Globus pallidus (tissue), 1 donor: Measurements from ENCODE around the gene PPP1R15B.
A peak's percentile ranks its signal among the peaks of the same experiment; 100 is the strongest.

ENCODE experiments used
- DNase-seq: peaks from one replicate; pipeline ENCODE4 v3.0.0-alpha.2; 2015; ENCODE audit warnings: low spot score

The PPP1R15B gene

GRCh38 chr1:204367193-204367858 lies 44.3 kb downstream of the PPP1R15B start:
- DNase-seq: no peak

- no peak for DNase-seq
These were observed 44.9 kb downstream of the PPP1R15B start for GRCh38 chr1:204366759-204367158.

DNA sequence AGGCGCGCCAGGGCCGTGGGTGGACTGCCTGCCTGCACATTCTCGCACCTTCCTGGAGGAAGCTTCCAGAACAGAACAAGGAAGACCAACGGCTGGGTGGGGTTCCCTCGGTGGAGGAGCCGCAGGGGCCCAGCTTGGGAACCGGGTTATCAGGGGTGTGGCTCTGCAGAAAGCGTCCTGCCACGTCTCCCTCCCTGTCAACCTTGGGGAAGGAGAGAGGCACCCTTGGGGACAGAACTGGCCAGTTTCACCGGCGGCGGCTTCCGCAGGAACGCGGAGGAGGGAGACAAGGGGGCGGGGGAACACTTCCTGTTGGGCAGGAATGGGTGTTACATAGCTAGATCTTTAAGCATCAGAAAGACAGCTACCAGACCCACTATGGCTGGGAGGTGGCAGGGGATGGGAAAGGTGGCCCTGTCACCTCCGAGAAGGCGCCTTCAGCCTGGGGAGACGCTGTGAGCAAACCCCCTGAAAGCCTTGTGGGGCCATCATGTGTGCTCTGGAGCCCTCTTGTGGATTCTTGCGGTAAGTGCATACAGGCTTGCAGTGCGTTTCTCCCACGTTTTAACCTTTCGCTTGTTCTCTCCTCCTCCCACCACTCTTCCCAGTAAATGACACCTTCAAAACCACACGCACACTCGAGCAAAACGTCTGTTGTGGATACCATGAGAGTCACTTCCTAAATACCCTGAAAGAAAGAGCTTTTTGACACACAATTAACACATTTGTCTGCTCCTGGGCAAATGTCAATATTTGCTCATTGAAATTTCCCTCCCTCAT lies 48.1 kb downstream of the PPP1R15B start:
- DNase-seq: peak; percentile 77

DNA sequence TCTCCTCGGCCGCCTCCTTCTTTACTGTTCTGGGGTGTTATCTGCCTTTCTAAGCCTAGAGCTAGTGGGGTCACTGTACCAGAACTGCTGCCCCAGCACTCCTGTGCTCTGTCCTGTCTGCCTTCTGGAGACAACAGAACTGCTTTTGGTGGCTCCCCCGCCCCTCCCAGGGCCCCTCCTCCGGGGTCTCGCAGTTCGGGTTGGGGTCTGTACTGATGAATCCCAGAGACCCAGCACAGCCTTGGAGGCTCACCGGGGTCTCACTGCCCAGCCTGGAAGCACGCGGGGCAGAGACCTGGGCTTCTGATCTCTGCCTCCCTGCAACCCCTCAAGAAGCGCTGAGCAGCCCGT lies 48.7 kb downstream of the PPP1R15B start:
- DNase-seq: no peak

GRCh38 chr1:204361781-204362180 lies 49.8 kb downstream of the PPP1R15B start:
- DNase-seq: no peak

DNA sequence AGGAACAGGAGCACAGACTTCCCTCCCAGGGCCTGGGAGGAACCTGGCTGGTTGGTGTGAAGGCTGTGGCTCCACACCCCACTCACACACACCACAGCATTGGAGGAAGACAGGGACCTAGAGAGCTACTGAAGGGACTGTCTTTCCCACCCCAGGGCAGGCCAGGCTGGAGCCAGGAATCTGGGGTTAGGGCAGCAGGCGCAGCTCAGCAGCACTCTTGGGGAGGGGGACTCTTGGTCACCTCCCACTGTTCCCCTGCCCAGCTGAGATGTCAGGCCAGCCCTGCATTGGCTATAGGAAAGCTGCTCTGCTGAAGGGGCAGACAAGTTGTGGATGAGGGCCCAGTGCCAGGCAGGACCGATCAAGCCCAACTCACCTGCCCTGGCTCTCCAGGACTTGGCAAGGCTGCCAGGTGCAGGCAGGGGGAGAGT lies 50.3 kb downstream of the PPP1R15B start:
- DNase-seq: no peak

- no peak for DNase-seq
These were observed 51.3 kb downstream of the PPP1R15B start for GRCh38 chr1:204360314-204360713.

DNA sequence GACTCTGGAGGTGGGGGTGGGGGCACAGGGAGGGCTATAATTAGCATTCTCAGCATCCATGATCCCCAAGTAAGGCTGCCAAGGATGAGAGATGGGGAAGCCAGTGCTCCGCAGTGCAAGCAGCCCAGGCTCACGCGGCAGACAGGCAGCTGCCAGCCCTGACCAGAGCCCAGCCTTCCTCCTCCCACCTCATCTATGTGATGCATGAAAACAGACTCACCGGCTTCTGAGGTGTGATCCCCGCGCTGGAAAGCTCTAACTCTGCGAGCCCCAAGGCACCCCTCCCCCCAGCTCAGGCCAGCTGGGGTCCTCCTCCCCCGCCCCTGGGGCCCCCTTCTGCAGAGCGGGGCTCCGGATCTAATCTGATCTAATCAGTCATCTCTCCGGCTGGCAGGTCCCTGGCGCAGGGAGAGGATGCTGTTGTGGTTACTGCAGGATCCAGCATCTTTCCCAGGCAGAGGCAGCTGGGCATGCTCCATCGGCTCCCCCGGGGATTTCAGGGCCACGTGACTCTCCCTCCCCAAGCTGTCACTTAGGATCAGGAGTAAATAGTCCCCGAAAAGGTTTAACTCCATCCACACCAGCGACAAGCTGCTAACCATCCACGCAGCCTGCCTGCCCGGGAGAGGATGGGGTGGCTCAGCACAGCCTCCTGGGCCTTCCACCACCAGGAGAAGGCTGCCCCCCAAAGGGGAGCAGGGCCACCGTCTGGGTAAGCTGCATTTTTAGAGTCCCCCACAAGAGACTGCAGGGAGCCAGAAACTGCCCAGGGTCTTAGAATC lies 52.0 kb downstream of the PPP1R15B start, which contains the start of gene PLEKHA6:
PLEKHA6 (minus strand) TSS at position 456 of the 782 bp plus-strand sequence. CDS start 86,202 bp downstream, outside the sequence.
- DNase-seq: peak; percentile 69

DNA sequence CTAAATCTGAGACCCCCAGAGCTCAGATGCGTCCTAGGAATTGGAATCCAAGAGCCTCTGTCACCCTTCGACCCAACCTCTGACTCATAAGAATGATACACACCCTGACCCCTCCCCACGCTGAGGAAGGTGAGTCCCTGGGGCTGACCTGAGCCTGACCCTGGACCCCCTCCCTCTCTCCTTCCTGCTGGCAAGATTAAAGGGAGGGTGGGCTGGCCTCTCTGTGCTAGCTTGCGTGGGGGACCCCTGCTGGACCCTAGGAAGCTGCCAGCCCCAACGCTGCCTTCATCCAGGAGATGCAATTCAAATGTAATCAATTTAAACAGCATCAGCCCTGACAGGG lies 52.5 kb downstream of the PPP1R15B start:
- no peak for DNase-seq

DNA sequence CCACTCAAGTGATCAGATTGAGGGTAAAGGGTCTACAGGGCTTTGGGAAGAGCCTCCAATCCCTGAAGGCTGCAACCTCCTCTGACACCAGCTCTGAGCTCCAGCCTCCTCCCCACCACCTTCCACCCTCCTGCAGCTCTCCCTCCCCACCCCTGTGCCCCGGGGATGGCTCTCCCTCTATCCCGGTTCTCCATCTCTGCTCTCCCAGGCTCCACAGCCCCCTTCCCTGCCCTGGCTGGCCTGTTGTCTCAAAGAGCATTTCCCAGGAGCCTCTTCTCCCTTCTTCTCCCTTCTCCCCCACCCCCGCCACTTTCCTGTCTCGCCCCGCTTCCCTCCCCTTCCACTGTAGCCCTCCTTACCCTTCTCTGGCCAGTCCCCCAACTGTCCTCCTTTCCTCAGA lies 53.0 kb downstream of the PPP1R15B start:
- no peak for DNase-seq

DNA sequence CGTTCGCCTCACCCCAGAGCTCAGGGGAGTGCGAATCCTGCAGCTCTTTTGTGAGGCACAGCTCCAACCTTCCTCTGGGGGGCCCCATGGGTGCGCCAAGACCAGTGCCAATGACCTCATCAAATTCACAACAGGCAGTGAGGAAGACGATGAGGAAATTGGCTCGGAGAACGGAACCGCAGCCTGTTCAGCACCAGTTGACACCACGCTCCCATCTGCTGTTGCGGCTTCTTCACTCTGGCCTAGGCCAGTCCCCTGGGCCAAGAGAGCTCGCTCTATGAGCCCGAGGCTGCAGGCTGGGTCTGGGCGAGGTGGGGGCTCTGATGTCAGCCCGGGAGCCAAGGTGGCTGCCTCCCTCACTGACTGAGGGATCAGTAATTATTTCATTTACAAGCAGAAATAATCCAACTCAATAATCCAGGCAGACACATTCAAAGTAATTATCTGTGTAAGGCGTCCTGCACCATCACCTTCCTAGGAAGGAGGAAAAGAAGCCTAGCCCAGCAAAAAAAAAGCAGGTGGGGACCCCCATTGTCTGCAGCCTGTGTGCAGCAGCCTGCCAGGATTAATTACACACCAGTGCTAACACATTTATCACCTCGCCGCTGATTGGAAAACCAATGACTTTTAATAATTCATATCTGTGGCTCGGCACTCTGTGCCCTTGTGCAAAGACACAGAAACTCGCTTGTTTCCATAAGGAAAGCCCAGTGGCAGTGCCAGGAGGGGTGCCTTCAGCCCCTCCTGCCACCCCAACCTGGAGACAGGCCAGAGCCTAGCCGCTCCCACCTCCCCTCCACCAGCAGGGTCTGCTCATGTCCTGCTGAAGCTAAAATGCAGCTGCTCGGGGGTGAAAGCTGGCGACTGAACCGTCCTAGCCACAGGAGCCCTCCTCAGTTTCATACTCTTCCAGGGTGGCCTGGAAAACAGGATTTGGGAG lies 53.8 kb downstream of the PPP1R15B start:
- DNase-seq: peak; percentile 58

GRCh38 chr1:204356997-204357396 lies 54.6 kb downstream of the PPP1R15B start:
- no peak for DNase-seq

- no peak for DNase-seq
These were observed 55.7 kb downstream of the PPP1R15B start for GRCh38 chr1:204355913-204356312.

DNA sequence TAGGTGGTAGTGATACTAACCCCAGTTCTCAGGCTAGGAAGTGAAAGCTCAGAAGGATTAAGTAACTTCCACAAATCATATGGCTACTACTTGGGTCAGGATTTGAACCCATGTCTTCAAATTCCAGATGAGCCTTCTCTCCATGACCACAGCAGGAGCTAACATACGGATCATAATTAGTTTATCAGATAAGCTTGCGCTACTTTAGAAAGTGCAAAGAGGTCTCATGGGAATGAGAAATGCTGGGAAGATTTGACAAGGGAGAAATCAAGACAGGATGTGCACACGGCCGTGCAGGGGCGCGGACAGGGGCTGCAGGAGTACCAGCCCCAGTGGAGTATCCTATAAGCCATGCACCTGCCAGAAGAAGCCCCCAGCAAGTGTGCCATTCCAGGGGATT lies 57.0 kb downstream of the PPP1R15B start:
- no peak for DNase-seq
